Activated T-helper 2 cell treated with anti-CD3 and anti-CD28 coated beads, Interferon-gamma antibody, Interleukin-2, Interleukin-4, amounts not matched to agents 10 μg/mL and 5 μg/mL and 100 μg/mL, durations not matched to agents 14 hours and 24 hours and 36 hours (primary cell): ENCODE measurements around the gene MEX3C. TPM values are rescaled to one million over a fixed set of nuclear protein-coding genes. Genes with fewer than 3 reads are reported as not detected.

Source experiments
- DNase-seq: peaks from one replicate; pipeline ENCODE4 v3.0.0; 2021; ENCODE audit warnings: low spot score
- H3K27ac Mint-ChIP-seq: one replicate; pipeline ENCODE4 v1.8.0; 2021; ENCODE audit warnings: mixed read lengths
- H3K27me3 Mint-ChIP-seq: one replicate; pipeline ENCODE4 v1.8.0; 2021; ENCODE audit warnings: low read depth, mixed read lengths
- H3K36me3 Mint-ChIP-seq: one replicate; pipeline ENCODE4 v1.8.0; 2021; ENCODE audit warnings: low read depth, mixed read lengths
- H3K4me1 Mint-ChIP-seq: one replicate; pipeline ENCODE4 v1.8.0; 2021; ENCODE audit warnings: low read depth, mixed read lengths
- H3K4me3 Mint-ChIP-seq: one replicate; pipeline ENCODE4 v1.8.0; 2021; ENCODE audit warnings: low read depth, mild to moderate bottlenecking, moderate library complexity, mixed read lengths
- H3K9me3 Mint-ChIP-seq: one replicate; pipeline ENCODE4 v1.8.0; 2021; ENCODE audit warnings: mixed read lengths
- intact Hi-C: fragments of 100-400 bp; cut with micrococcal nuclease; formaldehyde crosslinking; loops from one replicate; pipeline ENCODE4 v1.15.1; 2023
- total RNA-seq: library from RNA; stranded (reverse); gene quantifications from 2 replicates; pipeline ENCODE4 v1.2.3, GENCODE V29; 2022

The MEX3C gene
- 48.6 and 49.3 TPM in 2 replicates for total RNA-seq

GRCh38 chr18:51197661-51198424, at the start of gene MEX3C:
TSS of gene MEX3C (minus strand) at chr18:51197681. CDS start at chr18:51197320, 361 bp downstream.
- H3K4me3 Mint-ChIP-seq, result peak within 1 kb of the TSS; percentile 95
- peak; percentile 99 for DNase-seq
- H3K27ac Mint-ChIP-seq, result peak within 1 kb of the TSS; percentile 96
- H3K36me3 Mint-ChIP-seq, result peaks cover 30% of the 10 kb centered on the region
- no peaks in the 10 kb centered on the region for H3K27me3 Mint-ChIP-seq
- peaks cover 27% of the 10 kb centered on the region for H3K4me1 Mint-ChIP-seq
- intact Hi-C loops, result loop anchor here (1.0 to 10.0 kb wide), 3 partner anchors 13 to 323 kb away; partner anchors contain the start of gene ME2
- H3K9me3 Mint-ChIP-seq, result peaks cover 4% of the 10 kb centered on the region

- no peak overlapping the region for H3K27ac Mint-ChIP-seq
- no peak overlapping the region for H3K4me3 Mint-ChIP-seq
- no peaks in the 10 kb centered on the region for H3K9me3 Mint-ChIP-seq
- H3K36me3 Mint-ChIP-seq, result no peaks in the 10 kb centered on the region
- H3K4me1 Mint-ChIP-seq, result peaks cover 3% of the 10 kb centered on the region
- intact Hi-C loops, result no loop called here
- DNase-seq, result no peak
- no peaks in the 10 kb centered on the region for H3K27me3 Mint-ChIP-seq
Measured at GRCh38 chr18:51241226-51241625, 43.7 kb upstream of the MEX3C start.

- no peak overlapping the region for H3K4me3 Mint-ChIP-seq
Measured at GRCh38 chr18:51236225-51236624, 38.7 kb upstream of the MEX3C start.

GRCh38 chr18:51235009-51235789, 37.7 kb upstream of the MEX3C start:
- no peak for DNase-seq
- H3K9me3 Mint-ChIP-seq, result no peaks in the 10 kb centered on the region
- intact Hi-C loops, result loop anchor here (1.0 to 5.0 kb wide), 2 partner anchors 24 to 63 kb away; no protein-coding TSS in a partner anchor
- peaks cover 22% of the 10 kb centered on the region for H3K4me1 Mint-ChIP-seq
- H3K36me3 Mint-ChIP-seq, result no peaks in the 10 kb centered on the region
- no peaks in the 10 kb centered on the region for H3K27me3 Mint-ChIP-seq
- H3K27ac Mint-ChIP-seq, result peak overlapping the region; percentile 19
- no peak overlapping the region for H3K4me3 Mint-ChIP-seq

More at GRCh38 chr18:51236225-51236624, 38.7 kb upstream of the MEX3C start:
- Mint-ChIP-seq H3K27me3 (no peaks in the 10 kb centered on the region), H3K36me3 (no peaks in the 10 kb centered on the region), H3K9me3 (no peaks in the 10 kb centered on the region), H3K4me1 (peaks cover 22% of the 10 kb centered on the region), H3K27ac (peak overlapping the region; percentile 67)
- DNase-seq, result no peak
- intact Hi-C loops, result loop anchor here (5.0 kb wide), 1 partner anchor 64 kb away; no protein-coding TSS in a partner anchor

- Mint-ChIP-seq H3K27me3 (no peaks in the 10 kb centered on the region), H3K36me3 (no peaks in the 10 kb centered on the region), H3K4me1 (peaks cover 22% of the 10 kb centered on the region), H3K27ac (no peak overlapping the region), H3K9me3 (no peaks in the 10 kb centered on the region), H3K4me3 (no peak overlapping the region)
- DNase-seq, result no peak
- intact Hi-C loops, result loop anchor here (1.0 to 5.0 kb wide), 2 partner anchors 23 to 62 kb away; no protein-coding TSS in a partner anchor
Measured at GRCh38 chr18:51234117-51235008, 36.9 kb upstream of the MEX3C start.

GRCh38 chr18:51229328-51229727, 31.8 kb upstream of the MEX3C start:
- no peak overlapping the region for H3K27ac Mint-ChIP-seq
- H3K27me3 Mint-ChIP-seq, result no peaks in the 10 kb centered on the region
- no peak for DNase-seq
- no peaks in the 10 kb centered on the region for H3K9me3 Mint-ChIP-seq
- peaks cover 12% of the 10 kb centered on the region for H3K4me1 Mint-ChIP-seq
- intact Hi-C loops, result no loop called here
- H3K36me3 Mint-ChIP-seq, result no peaks in the 10 kb centered on the region
- no peak overlapping the region for H3K4me3 Mint-ChIP-seq

GRCh38 chr18:51227660-51228059, 30.2 kb upstream of the MEX3C start:
- intact Hi-C loops, result no loop called here
- peaks cover 12% of the 10 kb centered on the region for H3K4me1 Mint-ChIP-seq
- H3K36me3 Mint-ChIP-seq, result no peaks in the 10 kb centered on the region
- no peak for DNase-seq
- H3K4me3 Mint-ChIP-seq, result no peak overlapping the region
- H3K27ac Mint-ChIP-seq, result no peak overlapping the region
- H3K9me3 Mint-ChIP-seq, result no peaks in the 10 kb centered on the region
- H3K27me3 Mint-ChIP-seq, result no peaks in the 10 kb centered on the region

- Mint-ChIP-seq H3K36me3 (no peaks in the 10 kb centered on the region), H3K27me3 (peaks cover 3% of the 10 kb centered on the region), H3K4me3 (no peak overlapping the region), H3K27ac (no peak overlapping the region), H3K9me3 (no peaks in the 10 kb centered on the region), H3K4me1 (peaks cover 12% of the 10 kb centered on the region)
- DNase-seq, result no peak
- intact Hi-C loops, result no loop called here
Measured at GRCh38 chr18:51226587-51227350, 29.3 kb upstream of the MEX3C start.

- Mint-ChIP-seq H3K27ac (no peak overlapping the region), H3K36me3 (no peaks in the 10 kb centered on the region), H3K4me1 (peaks cover 12% of the 10 kb centered on the region), H3K9me3 (no peaks in the 10 kb centered on the region), H3K27me3 (peaks cover 4% of the 10 kb centered on the region), H3K4me3 (no peak overlapping the region)
- DNase-seq, result no peak
- intact Hi-C loops, result no loop called here
Measured at GRCh38 chr18:51226068-51226467, 28.6 kb upstream of the MEX3C start.

GRCh38 chr18:51212606-51213005, 15.1 kb upstream of the MEX3C start:
- intact Hi-C loops, result no loop called here
- no peak overlapping the region for H3K27ac Mint-ChIP-seq
- no peak overlapping the region for H3K4me3 Mint-ChIP-seq
- H3K4me1 Mint-ChIP-seq, result peaks cover 26% of the 10 kb centered on the region
- no peak for DNase-seq
- H3K9me3 Mint-ChIP-seq, result no peaks in the 10 kb centered on the region
- no peaks in the 10 kb centered on the region for H3K36me3 Mint-ChIP-seq
- no peaks in the 10 kb centered on the region for H3K27me3 Mint-ChIP-seq

- intact Hi-C loops, result loop anchor here (1.0 kb wide), 4 partner anchors 14 to 60 kb away; partner anchors contain the start of gene MEX3C
- no peak overlapping the region for H3K4me3 Mint-ChIP-seq
- peak; percentile 71 for DNase-seq
- H3K27me3 Mint-ChIP-seq, result no peaks in the 10 kb centered on the region
- no peaks in the 10 kb centered on the region for H3K9me3 Mint-ChIP-seq
- H3K4me1 Mint-ChIP-seq, result peaks cover 26% of the 10 kb centered on the region
- no peaks in the 10 kb centered on the region for H3K36me3 Mint-ChIP-seq
- peak overlapping the region; percentile 31 for H3K27ac Mint-ChIP-seq
Measured at GRCh38 chr18:51211552-51211951, 14.1 kb upstream of the MEX3C start.
